Iris pigment epithelial cell (primary cell): ENCODE results near the gene NRF1.

Experiments
- DNase-seq: peaks from one replicate; pipeline ENCODE4 v3.0.0-alpha.2; 2011; ENCODE audit warnings: low read depth

The NRF1 gene

DNA sequence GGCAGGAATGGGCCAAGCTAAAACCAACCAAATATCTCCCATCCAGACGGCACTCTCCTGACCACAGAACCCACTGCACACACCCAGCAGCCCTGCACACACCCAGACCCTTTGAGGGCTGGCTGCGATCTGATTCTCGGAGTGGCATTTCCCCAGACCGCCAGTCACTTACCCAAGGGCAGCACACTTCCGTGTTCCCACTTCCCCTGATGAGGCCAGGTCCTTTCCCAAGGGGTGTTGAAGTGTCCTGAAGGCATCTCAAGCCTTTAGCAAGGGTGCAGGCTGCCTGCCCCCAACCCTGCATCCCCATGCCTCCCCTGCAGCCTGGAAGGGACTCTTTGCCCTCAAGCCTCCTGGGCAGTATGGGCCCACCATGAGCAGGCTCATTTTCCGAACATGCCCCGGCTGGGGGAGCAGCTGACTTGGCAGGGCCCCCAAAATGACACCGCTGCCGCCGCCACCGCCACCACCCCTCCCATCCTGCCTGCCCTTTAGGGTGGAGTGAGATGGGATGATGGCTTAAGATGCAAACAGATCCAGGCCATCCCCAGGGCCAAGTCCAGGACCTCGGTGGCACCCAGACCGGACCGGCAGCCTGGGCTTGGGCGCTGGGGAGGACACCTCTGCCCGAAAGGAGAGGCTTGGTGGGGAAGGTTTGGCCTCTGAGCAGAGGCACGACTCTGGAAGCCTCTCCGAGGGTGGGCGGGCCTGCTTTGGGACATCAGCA lies 159.8 kb downstream of the NRF1 start:
- DNase-seq, result no peak

DNA sequence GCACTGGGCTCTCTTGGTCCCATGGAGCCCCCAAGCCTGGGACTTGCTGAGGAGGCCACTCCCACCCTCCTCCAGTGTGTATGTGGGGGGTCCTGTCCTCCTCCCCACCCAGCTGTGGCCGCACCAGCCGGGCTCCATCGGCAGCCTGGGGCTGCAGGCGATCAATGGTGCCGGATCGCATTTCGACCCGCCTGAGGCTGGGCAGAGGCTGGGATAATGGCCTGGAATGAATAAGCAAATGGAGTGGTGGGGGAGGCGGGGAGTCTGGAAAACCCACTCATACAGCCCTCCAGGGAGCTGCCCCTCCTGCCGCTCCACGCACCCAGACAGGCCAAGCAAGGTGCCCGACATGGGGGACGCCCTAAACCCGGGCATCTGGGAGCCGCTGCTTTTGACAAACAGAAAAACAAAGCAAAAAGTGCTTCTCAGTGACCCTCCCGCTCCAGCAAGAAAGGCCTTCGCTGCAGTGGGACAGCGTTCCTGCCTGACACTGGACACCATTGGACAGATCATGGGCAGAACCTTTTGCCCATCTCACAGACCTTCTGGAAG lies 160.5 kb downstream of the NRF1 start:
- DNase-seq, result no peak

DNA sequence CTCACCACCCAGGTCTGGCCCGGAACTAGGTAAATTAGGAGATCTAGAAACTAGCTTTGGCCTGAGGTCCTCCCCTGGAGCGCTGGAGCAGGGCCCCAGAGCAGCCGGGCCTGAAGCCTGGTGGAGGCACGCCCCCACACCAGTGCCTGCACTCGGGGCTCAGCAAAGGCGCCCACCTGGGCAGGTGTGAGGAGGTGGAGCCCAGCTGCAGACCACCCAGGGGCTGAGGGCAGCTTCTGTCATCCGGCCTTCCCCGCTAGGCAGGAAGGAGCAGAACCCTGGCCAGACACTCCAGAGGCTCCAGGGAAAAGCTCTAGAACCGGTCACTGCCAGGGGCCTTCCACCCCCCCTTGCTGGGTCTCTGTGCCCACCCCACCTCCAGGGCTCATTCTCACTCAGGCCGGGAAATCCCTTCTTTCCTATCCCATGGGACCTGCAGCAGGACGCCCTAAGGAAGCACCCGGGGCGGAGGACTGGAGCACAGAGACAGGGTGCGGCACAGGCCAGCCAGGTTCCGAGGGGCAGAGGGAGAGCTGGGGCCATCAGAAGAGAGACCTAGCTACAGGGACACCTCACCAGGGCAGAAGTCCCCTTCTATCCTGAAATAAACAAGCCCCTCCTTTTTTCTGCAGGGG lies 161.2 kb downstream of the NRF1 start:
- DNase-seq, result no peak

DNA sequence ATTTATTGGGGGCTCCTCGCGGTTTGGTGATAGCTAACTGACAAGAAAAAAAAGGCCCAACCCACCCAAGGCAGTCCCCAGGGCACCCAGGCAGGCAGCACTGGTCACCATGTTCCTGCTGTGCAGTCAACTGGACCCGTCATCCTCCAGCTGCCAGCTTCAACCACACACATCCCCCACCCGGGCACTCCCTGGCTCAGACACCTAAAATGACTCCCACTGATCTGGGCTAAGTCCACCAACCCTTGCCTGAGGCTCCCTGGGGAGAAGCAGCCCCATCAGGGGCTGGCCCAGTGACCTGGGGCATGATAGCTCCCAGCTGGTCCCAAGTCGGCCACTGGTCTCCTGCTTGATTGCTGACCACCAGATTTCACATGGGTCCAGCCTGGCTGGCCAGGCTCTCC lies 161.8 kb downstream of the NRF1 start:
- no peak for DNase-seq

DNA sequence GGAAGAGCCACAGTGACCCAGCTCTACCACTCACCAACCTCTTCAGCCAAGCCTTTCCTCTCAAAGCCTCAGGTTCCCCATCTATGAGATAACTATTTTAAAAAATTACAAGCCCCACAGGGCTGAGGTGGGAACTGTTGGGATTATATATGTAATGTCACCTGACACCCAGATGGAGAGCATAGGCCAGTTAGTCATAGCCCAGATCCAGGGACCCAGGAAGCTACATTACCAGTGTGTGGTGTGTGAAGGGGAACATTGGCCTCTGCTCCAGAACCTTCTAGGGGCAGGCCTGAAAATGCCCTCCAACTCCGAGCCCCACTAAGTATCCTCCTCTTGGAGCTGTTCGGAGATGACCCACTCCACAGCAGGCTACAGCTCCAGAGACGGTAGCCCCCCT lies 162.4 kb downstream of the NRF1 start:
- no peak for DNase-seq

DNA sequence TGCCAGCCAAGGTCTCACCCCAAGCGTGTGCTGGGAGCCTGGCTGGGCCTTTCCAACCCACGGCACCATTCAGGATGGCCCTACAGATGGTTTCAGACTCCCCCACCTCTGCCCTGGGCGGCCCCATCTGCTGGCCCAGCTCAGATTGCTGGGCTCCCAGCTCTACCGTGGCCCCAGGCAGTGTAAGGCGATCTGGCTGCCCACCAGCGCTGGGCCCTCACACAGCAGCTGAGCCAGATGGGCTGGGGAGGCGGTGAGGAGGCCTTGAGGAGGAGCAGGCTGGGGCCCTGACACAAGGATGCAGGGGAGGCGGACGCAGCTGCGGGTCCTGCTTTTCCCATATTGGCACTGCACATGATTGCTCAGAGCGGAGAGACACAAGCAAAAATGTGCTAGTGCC lies 162.8 kb downstream of the NRF1 start:
- no peak for DNase-seq

DNA sequence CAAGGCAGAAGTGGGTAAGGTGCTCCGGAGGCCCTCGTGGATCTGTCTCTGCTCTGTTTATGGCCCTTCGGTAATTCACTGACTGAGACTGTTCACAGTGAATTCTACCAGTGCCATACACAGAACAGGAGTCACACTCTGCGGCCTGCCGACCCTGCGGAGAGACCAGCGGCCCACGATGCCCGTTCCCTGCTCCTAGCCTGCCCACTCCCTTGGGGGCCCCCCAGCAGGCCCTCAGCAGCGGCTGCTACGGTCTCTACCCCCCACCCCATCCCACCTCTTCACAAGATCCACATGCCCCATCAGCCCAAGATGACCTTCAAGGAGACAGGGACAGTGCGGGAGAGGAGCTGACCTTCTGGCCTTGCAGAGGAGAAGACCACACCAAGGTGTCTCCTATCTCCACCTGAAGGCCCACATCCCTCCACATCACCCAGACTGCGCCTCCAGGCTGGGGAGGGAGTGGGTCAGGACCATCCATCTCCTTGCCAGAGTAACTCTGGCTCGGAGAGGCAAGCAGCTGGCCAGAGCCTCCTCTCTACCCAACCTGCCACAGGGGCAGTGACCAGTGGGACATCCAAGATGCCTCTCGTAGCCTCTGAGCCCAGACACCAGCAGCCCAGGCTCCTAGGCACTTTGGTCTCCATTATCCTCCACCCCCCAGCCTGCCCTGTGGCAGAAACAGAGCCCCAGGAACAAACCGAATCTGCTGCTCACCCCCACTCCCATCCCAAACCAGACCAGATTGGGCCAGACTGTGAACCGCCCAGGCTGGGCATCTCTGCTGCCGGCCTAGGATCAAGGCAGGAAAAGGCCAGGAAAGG lies 163.6 kb downstream of the NRF1 start:
- DNase-seq, result no peak

DNA sequence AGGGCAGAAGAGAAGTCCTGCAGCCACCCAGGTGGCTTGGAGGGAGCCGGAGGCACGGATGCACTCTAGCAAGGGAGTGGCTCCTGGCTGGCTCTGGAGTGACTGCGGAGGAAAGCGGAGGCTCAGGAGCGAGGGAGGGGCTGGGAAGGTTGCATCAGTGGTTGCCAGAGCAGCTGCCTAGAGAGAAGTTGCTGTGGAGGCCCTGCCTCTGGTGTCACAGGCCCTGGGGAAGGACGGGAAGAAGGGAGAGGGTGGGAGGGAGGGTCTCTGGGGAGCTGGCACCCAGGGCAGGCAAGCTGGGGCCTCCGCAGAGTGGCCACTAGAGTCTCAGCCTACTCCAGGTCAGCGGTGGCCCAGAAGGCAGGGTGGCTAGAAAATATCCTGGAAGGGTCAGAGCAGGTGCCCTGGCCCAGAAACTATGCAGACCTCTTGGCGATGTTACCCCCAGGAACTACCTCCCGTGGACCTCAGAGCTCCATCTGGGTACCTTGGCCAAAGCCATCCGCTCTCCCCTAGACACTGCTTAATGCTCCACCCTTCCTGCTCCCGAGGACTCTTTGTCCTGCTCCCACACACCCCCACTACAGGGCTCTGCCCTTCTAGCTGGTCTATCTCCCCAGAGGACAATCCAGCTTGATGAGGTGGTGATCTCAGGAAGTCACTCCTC lies 164.3 kb downstream of the NRF1 start:
- DNase-seq, result no peak

DNA sequence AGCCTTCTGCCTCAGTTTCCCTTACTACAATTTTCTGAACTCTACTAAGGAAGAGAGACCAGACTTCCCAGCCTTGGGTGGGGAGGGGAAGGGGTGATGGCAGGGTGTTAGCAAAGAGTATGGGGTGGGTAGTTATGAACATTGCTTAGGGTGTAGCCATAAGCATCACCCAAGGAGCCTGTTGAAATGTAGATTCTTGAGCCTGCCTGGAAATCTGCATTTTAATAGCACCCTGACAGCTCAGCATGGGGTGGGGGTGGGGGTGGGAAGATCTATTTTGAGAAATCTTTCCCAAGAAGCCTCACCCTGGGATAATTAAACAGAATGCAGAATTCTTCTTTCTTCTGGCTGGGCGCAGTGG lies 164.8 kb downstream of the NRF1 start:
- no peak for DNase-seq

DNA sequence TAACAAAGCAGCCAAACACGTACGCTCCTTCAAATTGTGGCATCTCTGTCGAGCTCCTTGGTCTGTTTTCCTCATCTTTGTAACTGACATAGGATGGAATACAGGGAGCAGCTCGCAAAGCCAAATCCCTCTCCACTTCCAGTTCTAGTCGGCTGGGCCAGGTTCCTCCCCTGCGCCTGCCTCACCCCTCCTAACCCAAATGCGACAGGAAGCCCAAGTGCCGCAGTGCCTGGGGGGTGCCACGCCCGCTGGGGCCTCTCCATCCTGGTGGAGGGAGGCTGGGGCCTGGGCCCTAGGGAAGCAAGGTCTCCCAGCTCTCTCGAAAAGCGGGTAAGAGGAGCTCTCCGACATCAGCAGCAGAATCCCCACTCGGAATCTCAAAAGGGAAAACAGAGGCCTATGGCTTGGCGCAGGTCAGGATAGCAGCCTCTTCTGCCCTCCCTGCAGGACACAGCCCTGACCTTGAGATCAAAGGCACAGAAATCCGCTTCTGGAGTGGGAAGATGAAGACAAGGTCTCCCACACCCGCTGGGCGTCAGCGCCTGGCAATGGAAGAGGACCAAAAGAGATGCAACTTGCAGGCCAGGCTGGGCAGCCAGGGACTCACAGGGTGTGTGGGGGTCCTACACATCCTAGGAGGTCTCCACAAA lies 165.8 kb downstream of the NRF1 start:
- DNase-seq, result no peak

DNA sequence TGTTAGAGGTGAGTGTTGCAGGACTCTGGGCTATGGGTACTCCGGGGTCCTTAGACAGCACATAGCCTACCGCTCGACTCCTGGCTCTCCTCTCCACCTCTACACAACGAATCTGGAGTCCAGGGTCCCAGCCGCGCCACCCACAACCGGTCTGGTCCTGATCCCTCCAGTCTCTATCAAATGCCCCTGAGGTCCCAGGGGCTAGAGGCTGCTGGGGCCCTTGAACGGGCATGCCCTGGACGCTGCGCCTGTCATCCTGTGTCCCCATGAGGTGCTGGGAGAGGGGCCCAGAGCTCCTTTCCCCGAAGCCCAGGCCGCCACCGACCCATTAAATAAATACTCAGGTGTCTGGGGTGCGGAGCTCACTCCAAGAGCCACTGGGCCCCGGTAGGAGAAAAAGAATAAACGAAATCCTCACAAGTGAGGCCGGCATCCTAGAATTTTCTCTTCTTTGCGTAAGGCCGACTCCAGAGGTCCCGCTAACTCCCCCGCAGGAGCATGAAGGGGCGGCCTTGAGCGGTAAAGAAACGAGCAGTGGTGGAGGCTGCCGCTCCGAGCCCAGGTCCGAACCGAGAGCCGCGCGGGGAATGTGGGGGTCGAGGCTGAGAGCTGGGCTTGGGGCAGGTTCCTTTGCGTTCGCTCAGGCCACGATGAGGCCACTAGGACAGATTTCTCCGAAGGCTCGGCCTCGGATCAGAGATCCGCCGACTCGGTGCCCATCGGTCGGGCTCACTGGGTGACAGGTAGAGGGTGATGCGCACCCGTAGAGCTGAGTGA lies 166.7 kb downstream of the NRF1 start:
- DNase-seq, result no peak

DNA sequence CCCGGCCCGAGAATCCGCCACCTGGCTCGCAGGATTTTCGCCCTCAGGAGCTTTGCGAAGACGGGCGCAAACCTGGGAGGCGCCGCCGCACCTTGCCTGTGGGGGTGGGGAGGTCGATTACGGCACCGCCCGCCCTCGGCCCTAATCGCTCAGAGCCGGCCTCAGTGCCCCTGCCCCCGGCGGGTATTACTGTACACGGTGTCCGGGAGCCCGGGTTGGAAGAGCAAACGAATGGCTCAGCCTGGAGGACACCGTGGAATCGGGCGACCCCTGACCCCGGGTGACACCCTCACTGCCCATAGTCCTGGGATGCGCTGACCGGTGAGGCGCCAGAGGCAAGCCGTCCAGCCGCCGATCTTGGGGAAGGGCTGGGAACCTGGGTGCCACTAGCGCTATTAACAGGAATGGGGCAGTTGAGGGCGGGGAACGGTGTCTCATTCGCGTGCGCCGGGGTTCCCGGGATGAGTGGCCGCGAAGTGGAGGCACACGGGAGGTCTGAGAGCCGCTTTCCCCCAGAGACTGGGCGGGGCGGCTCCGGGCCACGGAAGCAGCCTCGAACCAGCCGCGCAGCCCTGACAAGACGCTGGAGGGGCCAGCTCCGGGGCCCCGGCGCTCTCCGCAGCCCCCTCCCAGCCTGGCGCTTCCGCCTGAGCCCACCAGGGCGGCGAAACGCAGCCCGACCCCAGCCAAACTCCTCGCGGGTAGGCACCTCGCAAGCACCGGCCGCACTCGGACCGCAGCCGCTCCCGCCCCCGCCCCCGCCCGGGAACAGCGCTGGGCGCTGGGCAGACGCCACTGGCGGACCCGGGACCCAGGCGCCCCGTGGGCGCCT lies 167.5 kb downstream of the NRF1 start:
- no peak for DNase-seq

DNA sequence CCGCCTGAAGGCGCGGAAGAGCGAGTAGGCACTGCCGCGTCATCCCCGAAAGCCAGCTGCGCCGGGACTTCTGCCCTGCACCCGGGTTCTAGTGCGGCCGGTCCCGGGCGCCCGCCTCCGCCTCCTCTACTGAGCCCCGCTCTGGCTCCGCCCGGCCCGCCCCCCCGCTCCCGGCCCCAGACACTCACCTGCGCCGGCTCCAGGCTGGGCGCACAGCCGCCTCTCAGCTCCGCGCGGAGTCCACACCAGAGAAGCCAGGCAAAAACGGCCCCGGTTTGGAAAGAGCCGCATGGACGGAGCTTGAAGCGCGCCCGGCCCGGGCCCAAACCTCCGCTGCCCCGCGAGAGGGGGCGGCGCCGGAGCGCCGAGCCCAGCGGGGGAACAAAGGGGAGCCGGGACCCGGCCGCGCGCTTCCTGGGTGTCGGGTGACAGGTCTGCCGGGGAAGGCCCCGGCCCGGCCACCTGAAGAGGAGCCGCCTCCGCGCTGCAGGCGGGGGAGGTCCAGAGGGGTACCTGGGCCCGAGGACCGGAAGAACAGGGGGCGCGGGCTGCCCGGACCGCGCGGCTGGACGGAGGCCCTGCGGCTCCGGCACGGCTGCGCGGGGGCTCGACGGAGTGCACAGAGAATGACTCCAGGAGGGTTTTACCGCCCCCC lies 168.2 kb downstream of the NRF1 start:
- no peak for DNase-seq

DNA sequence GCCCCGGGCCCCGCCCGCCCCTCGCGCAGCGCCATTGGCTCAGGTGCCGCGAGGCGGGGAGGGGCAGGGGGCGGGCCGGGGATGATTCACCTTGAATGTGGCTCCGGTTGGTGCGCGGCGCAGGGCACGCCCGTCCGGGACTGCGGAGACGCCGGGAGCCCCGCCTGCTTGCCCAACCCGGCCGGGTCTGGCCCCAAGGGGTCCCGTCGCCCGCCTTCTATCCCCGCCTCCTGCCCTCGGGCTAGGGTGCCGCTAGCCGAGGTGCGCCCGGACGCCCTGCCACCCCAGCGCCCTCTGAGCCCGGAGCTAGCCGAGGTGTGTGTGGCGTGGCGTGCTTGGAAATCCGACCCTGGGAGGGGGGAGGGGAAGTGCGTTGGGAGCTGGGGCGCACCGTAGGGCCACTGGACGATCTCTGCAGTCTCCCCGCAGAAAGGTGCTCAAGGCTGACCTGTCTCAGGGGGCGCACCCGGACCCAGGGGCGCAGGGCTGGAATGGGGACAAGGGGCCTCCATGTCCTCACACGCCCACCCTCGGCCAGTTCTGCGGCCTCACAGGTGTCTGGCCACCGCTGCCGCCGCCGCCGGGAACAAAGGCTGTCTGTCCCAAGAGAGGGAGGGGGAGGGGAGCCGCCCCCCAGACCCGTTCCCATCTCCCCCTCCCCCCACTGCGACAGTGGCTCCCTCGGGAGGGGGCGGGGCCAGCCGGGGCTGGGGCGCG lies 168.9 kb downstream of the NRF1 start:
- DNase-seq, result no peak

DNA sequence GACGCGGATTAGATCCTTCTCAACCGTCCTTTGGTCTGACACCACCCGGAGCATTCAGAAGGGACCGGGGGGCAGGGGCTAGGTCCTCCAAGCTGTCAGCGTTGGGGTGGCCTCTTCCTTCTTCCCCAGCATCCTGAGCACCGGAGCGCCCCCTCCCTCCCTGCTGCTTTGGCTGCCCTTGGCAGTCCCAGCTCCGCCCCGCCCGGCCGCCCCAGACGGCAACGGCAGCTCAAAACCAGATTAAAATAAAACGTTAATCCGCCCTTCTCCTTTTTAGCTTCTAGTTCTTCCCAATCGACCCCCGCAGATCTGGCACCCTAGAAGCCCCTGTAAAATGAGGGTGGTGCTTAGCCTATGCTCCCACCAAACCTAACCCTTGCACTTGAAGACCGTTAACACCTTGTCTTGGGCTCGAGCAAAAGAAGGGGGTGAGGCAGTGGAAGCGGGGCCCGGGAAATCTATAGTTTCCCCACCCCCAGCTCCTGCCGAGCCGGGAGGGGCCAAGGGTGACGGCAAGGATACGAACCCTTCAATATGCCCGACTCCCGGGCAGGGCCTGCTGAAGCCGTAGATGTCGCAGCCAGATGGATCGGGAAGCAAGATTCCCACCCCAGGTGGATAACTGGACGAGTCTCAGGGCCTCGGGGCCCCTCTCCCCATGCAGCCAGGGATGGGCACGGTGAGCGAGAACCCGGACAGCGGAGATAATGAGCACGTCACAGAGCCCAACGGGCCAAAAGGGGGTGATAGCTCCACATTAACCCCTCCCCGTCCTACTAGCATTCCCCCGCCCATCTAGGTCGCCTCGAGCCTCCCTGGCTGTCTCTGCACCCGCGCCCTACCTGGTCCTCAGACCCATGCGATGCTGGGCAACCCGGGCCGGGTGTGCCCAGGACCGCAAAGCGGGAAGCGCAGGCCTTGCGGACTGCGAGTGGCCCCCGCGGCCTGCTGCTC lies 169.7 kb downstream of the NRF1 start:
- DNase-seq, result no peak

DNA sequence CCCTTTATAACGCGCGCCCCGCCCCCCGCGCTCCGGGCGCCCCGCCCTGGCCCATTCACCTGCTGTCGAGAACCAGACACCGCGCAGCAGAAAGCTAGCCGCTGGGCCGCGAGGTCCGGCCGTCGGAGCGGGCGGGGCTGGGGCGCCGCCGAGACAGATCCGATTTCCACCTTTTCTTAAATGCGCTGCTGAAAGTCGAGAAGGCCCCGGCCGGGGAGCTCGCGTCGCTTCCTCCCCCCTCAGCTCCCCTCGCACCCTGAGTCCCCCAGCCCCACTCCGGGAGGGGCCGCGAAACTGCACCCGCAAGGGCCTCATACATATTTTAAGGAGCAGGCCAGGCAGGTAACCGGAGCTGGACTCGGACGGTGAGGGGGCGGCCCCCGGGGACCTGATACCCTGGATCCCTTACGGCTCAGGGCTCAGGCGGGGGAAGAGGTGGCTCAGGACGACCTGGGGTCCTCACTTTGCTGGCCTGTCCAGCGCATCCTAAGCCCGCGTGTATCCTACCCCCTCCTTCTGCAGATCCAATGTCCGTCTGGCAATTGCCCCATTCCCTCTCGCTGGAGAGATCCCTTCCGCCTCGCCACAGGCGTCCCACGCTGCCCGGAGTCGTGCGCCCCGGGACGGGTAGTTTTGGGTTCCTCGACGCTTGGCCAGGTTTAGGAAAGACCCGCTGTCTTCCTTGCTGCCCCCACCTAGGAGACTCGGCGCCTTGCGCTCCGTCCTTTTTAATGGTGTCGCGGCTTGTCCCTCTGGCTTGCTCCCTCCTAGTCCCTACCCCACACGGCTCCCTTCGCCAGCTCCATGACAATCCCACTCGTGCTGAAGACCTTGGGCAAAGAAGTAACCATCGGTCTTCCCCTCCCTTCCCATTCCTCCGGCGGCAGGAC lies 170.7 kb downstream of the NRF1 start:
- no peak for DNase-seq
